Astrocyte of the spinal cord (primary cell): ENCODE data around the gene FKBP15.
"Not testable (repeated sequence)": the region's sequence is repeated elsewhere in the genome, so short reads cannot be mapped to it uniquely, and the experiment has no call there.

Experiments
- DNase-seq: peaks from one replicate; pipeline ENCODE4 v3.0.0; 2011; ENCODE audit warnings: low read depth, low spot score
- H3K4me3 ChIP-seq: 2 replicates; pipeline ENCODE4 v1.5.1; 2011; ENCODE audit warnings: low read depth, mild to moderate bottlenecking, low read length, moderate library complexity
- CTCF ChIP-seq: IDR thresholded peaks from 2 replicates; pipeline ENCODE4 v1.5.1; 2012; ENCODE audit warnings: low read depth, mild to moderate bottlenecking, low read length, inconsistent platforms
- in situ Hi-C: cut with HindIII; loops from 2 replicates; pipeline ENCODE4 v1.10.0; 2017; ENCODE audit warnings: low sequenced_read_pairs

FKBP15 gene

GRCh38 chr9:113137196-113138168 lies 83.6 kb downstream of the FKBP15 start:
- in situ Hi-C loops: no loop called here
- DNase-seq: no peak
- H3K4me3 ChIP-seq: no peak overlapping the region
- no peak for TF ChIP-seq CTCF

GRCh38 chr9:113131689-113132151 lies 89.4 kb downstream of the FKBP15 start:
- H3K4me3 ChIP-seq: no peak overlapping the region
- no peak for TF ChIP-seq CTCF
- in situ Hi-C loops: no loop called here
- DNase-seq: peak; percentile 23

GRCh38 chr9:113129884-113130283 lies 91.2 kb downstream of the FKBP15 start:
- no peak for TF ChIP-seq CTCF
- in situ Hi-C loops: no loop called here
- no peak for DNase-seq
- H3K4me3 ChIP-seq: no peak overlapping the region

- in situ Hi-C loops: no loop called here
- TF ChIP-seq CTCF: no peak
- no peak overlapping the region for H3K4me3 ChIP-seq
- DNase-seq: no peak
Observed at GRCh38 chr9:113129466-113129865, 91.6 kb downstream of the FKBP15 start.

- DNase-seq: no peak
- TF ChIP-seq CTCF: no peak
- H3K4me3 ChIP-seq: no peak overlapping the region
- in situ Hi-C loops: no loop called here
Observed at GRCh38 chr9:113125386-113126035, 95.6 kb downstream of the FKBP15 start.

- DNase-seq, in situ Hi-C loops, H3K4me3 ChIP-seq: not testable (repeated sequence)
Observed at GRCh38 chr9:113118829-113119228, 102.2 kb downstream of the FKBP15 start.
